PC-3 (cell line): Measurements from ENCODE around the gene BLNK. TPM values are rescaled to one million over a fixed set of nuclear protein-coding genes. Genes with fewer than 3 reads are reported as not detected.

ENCODE experiments used
- ATAC-seq: fragments of 200-7000 bp; cut with Tn5 transposase; 2 replicates; pipeline ENCODE4 v1.9.1; 2020; ENCODE audit warnings: mild to moderate bottlenecking, moderate library complexity
- BruUV-seq: library from RNA; stranded (reverse); fragments of 400-500 nt; replicated peaks from 2 replicates; lab custom pipeline; 2021; lab: Mats Ljungman, UMichigan
- CTCF ChIA-PET: fragments of 300-600 bp; sonication (Branson Sonifier 250); formaldehyde crosslinking; loops from one replicate; lab custom pipeline; 2022; ENCODE audit warnings: antibody characterized with exemption; lab: Charles Lee
- POLR2A ChIA-PET: fragments of 300-600 bp; sonication (Branson Sonifier 250); formaldehyde crosslinking; loops from one replicate; lab custom pipeline; 2022; ENCODE audit warnings: antibody characterized with exemption; ENCODE audit not compliant: unreplicated experiment; lab: Charles Lee
- DNase-seq: peaks from one replicate; pipeline ENCODE4 v3.0.0-alpha.2; 2015
- H2AFZ ChIP-seq: fragments of 300-600 bp; sonication (generic); 2 replicates; pipeline ENCODE4 v1.6.0; 2016; ENCODE audit warnings: antibody characterized with exemption, low read length
- H3F3A ChIP-seq: fragments of 300-600 bp; sonication (generic); one replicate; pipeline ENCODE4 v1.6.0; 2017; ENCODE audit warnings: antibody characterized with exemption, low read length, control low read depth, mild to moderate bottlenecking; ENCODE audit not compliant: unreplicated experiment
- H3K27ac ChIP-seq: fragments of 300-600 bp; sonication (generic); 2 replicates; pipeline ENCODE4 v1.5.1; 2016; ENCODE audit warnings: mild to moderate bottlenecking, low read length
- H3K27me3 ChIP-seq: fragments of 300-600 bp; sonication (generic); 2 replicates; pipeline ENCODE4 v1.6.1; 2016; ENCODE audit warnings: low read length, mixed read lengths
- H3K36me3 ChIP-seq: fragments of 300-600 bp; sonication (generic); 2 replicates; pipeline ENCODE4 v1.6.1; 2016; ENCODE audit warnings: low read depth, mixed run types, low read length, mixed read lengths
- H3K4me1 ChIP-seq: fragments of 300-600 bp; sonication (generic); 2 replicates; pipeline ENCODE4 v1.5.1; 2016; ENCODE audit warnings: low read length; ENCODE audit not compliant: insufficient read depth
- H3K4me2 ChIP-seq: fragments of 300-600 bp; sonication (generic); 2 replicates; pipeline ENCODE4 v1.6.0; 2016; ENCODE audit warnings: low read length
- H3K4me3 ChIP-seq: fragments of 300-600 bp; sonication (generic); 2 replicates; pipeline ENCODE4 v1.5.1; 2016; ENCODE audit warnings: mild to moderate bottlenecking, low read length, mixed read lengths
- H3K79me2 ChIP-seq: fragments of 300-600 bp; sonication (generic); 2 replicates; pipeline ENCODE4 v1.6.1; 2017; ENCODE audit warnings: low read length, mixed read lengths
- H3K9ac ChIP-seq: fragments of 300-600 bp; sonication (generic); 2 replicates; pipeline ENCODE4 v1.6.0; 2016; ENCODE audit warnings: mild to moderate bottlenecking, low read length
- H3K9me2 ChIP-seq: fragments of 300-600 bp; sonication (generic); replicated peaks from 2 replicates; pipeline ENCODE4 v1.6.1; 2016; ENCODE audit warnings: mixed run types, low read length, mixed read lengths
- H3K9me3 ChIP-seq: fragments of 300-600 bp; sonication (generic); 2 replicates; pipeline ENCODE4 v1.6.1; 2016; ENCODE audit warnings: low read length, mixed read lengths
- H4K20me1 ChIP-seq: fragments of 300-600 bp; sonication (generic); 2 replicates; pipeline ENCODE4 v1.6.1; 2016; ENCODE audit warnings: low read length, mixed read lengths
- CTCF ChIP-seq: fragments of 300-600 bp; sonication (generic); conservative IDR thresholded peaks from 2 replicates; pipeline ENCODE4 v1.5.1; 2017; ENCODE audit warnings: antibody characterized with exemption, low read depth, mild to moderate bottlenecking, low read length
- EZH2 ChIP-seq: fragments of 300-600 bp; sonication (generic); IDR thresholded peaks from one replicate; pipeline ENCODE4 v1.6.1; 2017; ENCODE audit warnings: antibody characterized with exemption, mild to moderate bottlenecking, low read length; ENCODE audit not compliant: unreplicated experiment
- EZH2phosphoT487 ChIP-seq: fragments of 300-600 bp; sonication (generic); IDR thresholded peaks from 2 replicates; pipeline ENCODE4 v1.6.1; 2018; ENCODE audit warnings: mild to moderate bottlenecking, antibody characterized with exemption, low read length, borderline replicate concordance
- intact Hi-C: fragments of 100-400 bp; cut with micrococcal nuclease; formaldehyde crosslinking; loops from 2 replicates; pipeline ENCODE4 v1.9.0; 2023
- total RNA-seq: library from RNA; depleted of rRNA; stranded (reverse); fragments of >200 nt; gene quantifications from 2 replicates; pipeline ENCODE4 v1.2.3, GENCODE V29; 2014

The BLNK gene
- total RNA-seq, 1 experiment from 2014 or later, result not detected

- no peaks in the 10 kb centered on the region for H3K36me3 ChIP-seq
- POLR2A ChIA-PET, result no interaction called here
- H3K27ac ChIP-seq, result no peak overlapping the region
- BruUV-seq, result no TSS peak
- intact Hi-C loops, result no loop called here
- no peaks in the 10 kb centered on the region for H3K9me3 ChIP-seq
- no peak for TF ChIP-seq EZH2phosphoT487
- no peak for TF ChIP-seq CTCF
- TF ChIP-seq EZH2, result no peak
- H3F3A ChIP-seq, result no peaks in the 10 kb centered on the region
- ATAC-seq (no peak), DNase-seq (no peak)
- H3K9me2 ChIP-seq, result no peaks in the 10 kb centered on the region
- H4K20me1 ChIP-seq, result no peaks in the 10 kb centered on the region
- CTCF ChIA-PET, result no interaction called here
- H3K4me1 ChIP-seq, result no peaks in the 10 kb centered on the region
- no peak overlapping the region for H3K4me2 ChIP-seq
- no peaks in the 10 kb centered on the region for H3K79me2 ChIP-seq
- no peak overlapping the region for H3K9ac ChIP-seq
- H3K4me3 ChIP-seq, result no peak overlapping the region
- no peaks in the 10 kb centered on the region for H3K27me3 ChIP-seq
- no peak overlapping the region for H2AFZ ChIP-seq
Measured at GRCh38 chr10:96270571-96270970, 798 bp downstream of the BLNK start.

GRCh38 chr10:96269438-96270300 lies 1.7 kb downstream of the BLNK start:
- Histone ChIP-seq H3K4me1 (no peaks in the 10 kb centered on the region), H3K9ac (no peak overlapping the region), H3K27ac (no peak overlapping the region), H2AFZ (no peak overlapping the region), H3F3A (no peaks in the 10 kb centered on the region), H3K4me2 (no peak overlapping the region), H3K27me3 (no peaks in the 10 kb centered on the region), H3K79me2 (no peaks in the 10 kb centered on the region), H3K36me3 (no peaks in the 10 kb centered on the region), H3K4me3 (no peak overlapping the region), H3K9me2 (no peaks in the 10 kb centered on the region), H3K9me3 (no peaks in the 10 kb centered on the region), H4K20me1 (no peaks in the 10 kb centered on the region)
- ChIA-PET POLR2A (no interaction called here), CTCF (no interaction called here)
- TF ChIP-seq EZH2, result no peak
- TF ChIP-seq CTCF, result no peak
- no peak for TF ChIP-seq EZH2phosphoT487
- BruUV-seq, result no TSS peak
- intact Hi-C loops, result no loop called here
- DNase-seq (no peak), ATAC-seq (no peak)

- TF ChIP-seq EZH2phosphoT487 (no peak), EZH2 (no peak), CTCF (no peak)
- DNase-seq, result no peak
- H2AFZ ChIP-seq, result no peak overlapping the region
- H3K9ac ChIP-seq, result no peak overlapping the region
- H3K4me2 ChIP-seq, result no peak overlapping the region
- H3F3A ChIP-seq, result no peaks in the 10 kb centered on the region
- no peaks in the 10 kb centered on the region for H3K9me2 ChIP-seq
- H3K9me3 ChIP-seq, result no peaks in the 10 kb centered on the region
- H3K4me3 ChIP-seq, result no peak overlapping the region
- POLR2A ChIA-PET, result no interaction called here
- CTCF ChIA-PET, result no interaction called here
- intact Hi-C loops, result no loop called here
- H3K4me1 ChIP-seq, result no peaks in the 10 kb centered on the region
- H3K27me3 ChIP-seq, result peaks cover 9% of the 10 kb centered on the region; the same call in 1 of the 2 replicates
- H3K36me3 ChIP-seq, result no peaks in the 10 kb centered on the region
- H3K27ac ChIP-seq, result no peak overlapping the region
- ATAC-seq, result no peak
- BruUV-seq, result no TSS peak
- no peaks in the 10 kb centered on the region for H3K79me2 ChIP-seq
- H4K20me1 ChIP-seq, result no peaks in the 10 kb centered on the region
Measured at GRCh38 chr10:96268341-96268909, 2.9 kb downstream of the BLNK start.
